ENCODE data around the gene MAP3K7. TPM values are rescaled to one million over a fixed set of nuclear protein-coding genes. Genes with fewer than 3 reads are reported as not detected.

Gene MAP3K7
- total RNA-seq, 1 experiment from 2014 or later, result 26.6 TPM

GRCh38 chr6:90575267-90575666 lies 11.6 kb downstream of the MAP3K7 start:
- no peaks in the 10 kb centered on the region; the same call in 1 of the 2 replicates for H4K20me1 ChIP-seq (ENCODE audit: insufficient read depth)
- CTCF ChIA-PET, result interaction anchor here (1.8 kb wide), 1 partner anchor 635 kb away, joined by 6 read pairs; no protein-coding TSS in a partner anchor

GRCh38 chr6:90574610-90575009 lies 12.3 kb downstream of the MAP3K7 start:
- no peak overlapping the region for H3K9ac ChIP-seq (ENCODE audit: low read length)
- ChIA-PET POLR2A (no interaction called here), CTCF (interaction anchor here (1.8 kb wide), 1 partner anchor 634 kb away, joined by 6 read pairs; no protein-coding TSS in a partner anchor), RAD21 (ENCODE audit: low non-redundant PET in 1 of 2, low total read pairs in 2 of 2, uncharacterized antibody in 2 of 2, unreplicated experiment in 2 of 2) (no interaction called here)
- no peak overlapping the region for H3K4me3 ChIP-seq (replicated peaks in 1 of 2; ENCODE audit: low read depth in 1 of 2, low read length in 2 of 2)
- no peak overlapping the region for H2AFZ ChIP-seq (ENCODE audit: low read depth, low read length, poor library complexity, severe bottlenecking)
- no peaks in the 10 kb centered on the region; a peak in 1 of 4 replicates for H3K36me3 ChIP-seq (ENCODE audit: control insufficient read depth in 1 of 2, insufficient read depth in 2 of 2, low read length in 2 of 2)
- no peaks in the 10 kb centered on the region for H3K9me2 ChIP-seq (ENCODE audit: insufficient read depth)
- no peak for ATAC-seq
- no TSS peak for BruUV-seq (replicated peaks)
- no peaks in the 10 kb centered on the region for H3K9me3 ChIP-seq (ENCODE audit: control insufficient read depth in 1 of 2, insufficient read depth in 1 of 2, low read depth in 1 of 2, low read length in 2 of 2)
- DNase-seq (ENCODE audit: low read depth, low spot score), result no peak
- intact Hi-C loops (cut with micrococcal nuclease), result loop anchor here (5.0 kb wide), 1 partner anchor 632 kb away; no protein-coding TSS in a partner anchor
- H3K27me3 ChIP-seq (ENCODE audit: insufficient read depth, low read length), result no peaks in the 10 kb centered on the region
- H3K79me2 ChIP-seq (ENCODE audit: insufficient read depth, low read length), result peaks cover 70% of the 10 kb centered on the region
- no peak overlapping the region for H3K27ac ChIP-seq (ENCODE audit: low read depth, low read length)
- no peaks in the 10 kb centered on the region for H3K4me1 ChIP-seq (ENCODE audit: control insufficient read depth in 1 of 2, insufficient read depth in 2 of 2, low read length in 2 of 2)
- H3K4me2 ChIP-seq (ENCODE audit: low read length), result no peak overlapping the region
- H4K20me1 ChIP-seq (ENCODE audit: insufficient read depth), result no peaks in the 10 kb centered on the region
- no peak for TF ChIP-seq JUND (IDR thresholded peaks at IDR 0.05)
- TF ChIP-seq CTCF (IDR thresholded peaks at IDR 0.05 in 2 of 3, conservative IDR thresholded peaks at IDR 0.05 in 1 of 3; ENCODE audit: borderline replicate concordance in 1 of 3, insufficient read depth in 1 of 3, low read depth in 2 of 3, low read length in 2 of 3), result peak in 2 of 3 experiments; percentile 13 to 21; a peak in 2 of 6 replicates
- no peak for TF ChIP-seq POLR2A (IDR thresholded peaks at IDR 0.05; ENCODE audit: borderline replicate concordance, extremely low read depth, insufficient read depth, insufficient read length)
- TF ChIP-seq SRF (IDR thresholded peaks at IDR 0.05; ENCODE audit: low read depth), result no peak
- TF ChIP-seq RAD21 (IDR thresholded peaks at IDR 0.05; ENCODE audit: low read depth), result peak; percentile 36

More at GRCh38 chr6:90575267-90575666, 11.6 kb downstream of the MAP3K7 start:
- ChIA-PET POLR2A (no interaction called here), RAD21 (ENCODE audit: low non-redundant PET in 1 of 2, low total read pairs in 2 of 2, uncharacterized antibody in 2 of 2, unreplicated experiment in 2 of 2) (no interaction called here)
- no peaks in the 10 kb centered on the region for H3K9me3 ChIP-seq (ENCODE audit: control insufficient read depth in 1 of 2, insufficient read depth in 1 of 2, low read depth in 1 of 2, low read length in 2 of 2)
- no peaks in the 10 kb centered on the region; a peak in 1 of 4 replicates for H3K36me3 ChIP-seq (ENCODE audit: control insufficient read depth in 1 of 2, insufficient read depth in 2 of 2, low read length in 2 of 2)
- no peaks in the 10 kb centered on the region for H3K27me3 ChIP-seq (ENCODE audit: insufficient read depth, low read length)
- no TSS peak for BruUV-seq (replicated peaks)
- peaks cover 77% of the 10 kb centered on the region for H3K79me2 ChIP-seq (ENCODE audit: insufficient read depth, low read length)
- no peaks in the 10 kb centered on the region for H3K9me2 ChIP-seq (ENCODE audit: insufficient read depth)
- no peak for TF ChIP-seq EZH2phosphoT487 (IDR thresholded peaks at IDR 0.05; ENCODE audit: borderline replicate concordance)
- no peaks in the 10 kb centered on the region for H3K4me1 ChIP-seq (ENCODE audit: control insufficient read depth in 1 of 2, insufficient read depth in 2 of 2, low read length in 2 of 2)
- no peak overlapping the region for H3K9ac ChIP-seq (ENCODE audit: low read length)
- intact Hi-C loops (cut with micrococcal nuclease), result no loop called here
- H3K4me3 ChIP-seq (replicated peaks in 1 of 2; ENCODE audit: low read depth in 1 of 2, low read length in 2 of 2), result no peak overlapping the region
- H3K27ac ChIP-seq (ENCODE audit: low read depth, low read length), result no peak overlapping the region
- DNase-seq (ENCODE audit: low read depth, low spot score), result no peak
- no peak overlapping the region for H3K4me2 ChIP-seq (ENCODE audit: low read length)
- no peak for ATAC-seq
- H2AFZ ChIP-seq (ENCODE audit: low read depth, low read length, poor library complexity, severe bottlenecking), result no peak overlapping the region

Data from HCT116 (cell line).